Measurements from ENCODE around the gene NCAM1.

DNA sequence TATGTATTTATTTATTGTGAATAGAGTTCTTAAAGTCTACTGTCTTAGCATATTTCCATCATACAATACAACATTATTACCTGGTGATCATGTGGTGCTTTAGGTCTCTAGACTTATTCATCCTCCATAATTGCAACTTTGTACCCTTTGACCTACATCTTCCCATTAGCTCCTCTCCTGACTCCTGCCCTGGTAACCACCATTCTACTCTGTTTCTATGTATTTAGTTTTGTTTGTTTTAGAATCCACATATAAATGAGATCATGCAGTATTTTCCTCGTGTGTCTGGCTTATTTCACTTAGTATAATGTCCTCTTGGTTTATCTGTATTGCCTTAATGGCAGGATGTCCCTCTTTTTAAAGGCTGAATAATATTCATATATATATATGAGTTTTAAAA is 22.7 kb downstream of the NCAM1 start:
- TF ChIP-seq POLR2AphosphoS5 (IDR thresholded peaks at IDR 0.05) = no peak
- TF ChIP-seq, protein P1, sequence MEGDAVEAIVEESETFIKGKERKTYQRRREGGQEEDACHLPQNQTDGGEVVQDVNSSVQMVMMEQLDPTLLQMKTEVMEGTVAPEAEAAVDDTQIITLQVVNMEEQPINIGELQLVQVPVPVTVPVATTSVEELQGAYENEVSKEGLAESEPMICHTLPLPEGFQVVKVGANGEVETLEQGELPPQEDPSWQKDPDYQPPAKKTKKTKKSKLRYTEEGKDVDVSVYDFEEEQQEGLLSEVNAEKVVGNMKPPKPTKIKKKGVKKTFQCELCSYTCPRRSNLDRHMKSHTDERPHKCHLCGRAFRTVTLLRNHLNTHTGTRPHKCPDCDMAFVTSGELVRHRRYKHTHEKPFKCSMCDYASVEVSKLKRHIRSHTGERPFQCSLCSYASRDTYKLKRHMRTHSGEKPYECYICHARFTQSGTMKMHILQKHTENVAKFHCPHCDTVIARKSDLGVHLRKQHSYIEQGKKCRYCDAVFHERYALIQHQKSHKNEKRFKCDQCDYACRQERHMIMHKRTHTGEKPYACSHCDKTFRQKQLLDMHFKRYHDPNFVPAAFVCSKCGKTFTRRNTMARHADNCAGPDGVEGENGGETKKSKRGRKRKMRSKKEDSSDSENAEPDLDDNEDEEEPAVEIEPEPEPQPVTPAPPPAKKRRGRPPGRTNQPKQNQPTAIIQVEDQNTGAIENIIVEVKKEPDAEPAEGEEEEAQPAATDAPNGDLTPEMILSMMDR (IDR thresholded peaks at IDR 0.05) = no peak

Measured in sigmoid colon (tissue), 4 donors.